B cell (primary cell): ENCODE measurements around the gene CEP120. TPM values are rescaled to one million over a fixed set of nuclear protein-coding genes. Genes with fewer than 3 reads are reported as not detected.
"Not testable (repeated sequence)": the region's sequence is repeated elsewhere in the genome, so short reads cannot be mapped to it uniquely, and the experiment has no call there.

Source experiments
- ATAC-seq: fragments of 200-7000 bp; cut with Tn5 transposase; one replicate; pipeline ENCODE4 v1.10.0; 2021; ENCODE audit warnings: low read depth, mild to moderate bottlenecking, moderate number of reproducible peaks, moderate library complexity
- CTCF ChIA-PET: fragments of 350-600 bp; sonication (Branson Sonifier 250); formaldehyde crosslinking; loops from one replicate; lab custom pipeline; 2021; ENCODE audit warnings: antibody characterized with exemption, inconsistent platforms; lab: Charles Lee
- POLR2A ChIA-PET: fragments of 350-600 bp; sonication (Branson Sonifier 250); formaldehyde crosslinking; loops from one replicate; lab custom pipeline; 2021; ENCODE audit warnings: antibody characterized with exemption; lab: Charles Lee
- DNase-seq: peaks from one replicate; pipeline ENCODE4 v3.0.0; 2013
- H2AFZ ChIP-seq: 2 replicates; pipeline ENCODE4 v1.6.1; 2012; ENCODE audit warnings: mild to moderate bottlenecking, low read depth, low read length; ENCODE audit not compliant: insufficient read depth, poor library complexity, severe bottlenecking
- H3K27ac ChIP-seq, 2 donors: 1 replicate in 1 of 2; 2 replicates in 1 of 2; pipeline ENCODE4 v1.5.1; 2012 to 2013; ENCODE audit warnings: low read length in 2 of 2, mild to moderate bottlenecking in 2 of 2, moderate library complexity in 1 of 2
- H3K27me3 ChIP-seq, 4 experiments: fragments of 200-600 bp in 1 of 4; sonication (generic) in 1 of 4; replicated peaks in 1 of 4; 1 replicate in 2 of 4; 2 replicates in 2 of 4; pipeline versions ENCODE4 v1.6.1 to v1.7.0; 2013 to 2016; ENCODE audit warnings: low read length in 3 of 4, mild to moderate bottlenecking in 2 of 4, mixed read lengths in 1 of 4, moderate library complexity in 1 of 4; ENCODE audit not compliant: insufficient read depth in 4 of 4, control insufficient read depth in 3 of 4; ENCODE audit errors: control extremely low read depth in 1 of 4
- H3K36me3 ChIP-seq, 2 experiments: replicated peaks in 1 of 2; 1 replicate in 1 of 2; 2 replicates in 1 of 2; pipeline versions ENCODE4 v1.6.1 to v1.7.1; 2013; ENCODE audit warnings: low read length in 1 of 2; ENCODE audit not compliant: insufficient read depth in 2 of 2, control insufficient read depth in 1 of 2; ENCODE audit errors: control extremely low read depth in 1 of 2, extremely low read depth in 1 of 2
- H3K4me1 ChIP-seq, 2 donors: fragments of 200-600 bp in 1 of 2; sonication (generic) in 1 of 2; 1 replicate in 1 of 2; 2 replicates in 1 of 2; pipeline versions ENCODE4 v1.5.1 to v1.6.1; 2013 to 2017; ENCODE audit warnings: low read length in 2 of 2; ENCODE audit not compliant: control insufficient read depth in 2 of 2, insufficient read depth in 2 of 2
- H3K4me2 ChIP-seq: replicated peaks from 2 replicates; pipeline ENCODE3; 2012; ENCODE audit warnings: mild to moderate bottlenecking, low read depth, low read length; ENCODE audit not compliant: poor library complexity, severe bottlenecking
- H3K4me3 ChIP-seq, 5 experiments: fragments of 200-600 bp in 1 of 5; sonication (generic) in 1 of 5; 1 replicate in 3 of 5; 2 replicates in 2 of 5; pipeline versions ENCODE4 v1.5.1 to v1.7.0; 2011 to 2016; ENCODE audit warnings: low read length in 4 of 5, mild to moderate bottlenecking in 4 of 5, low read depth in 2 of 5, control low read depth in 1 of 5, moderate library complexity in 1 of 5; ENCODE audit not compliant: insufficient read depth in 1 of 5; ENCODE audit errors: control extremely low read depth in 1 of 5, extremely low read depth in 1 of 5
- H3K79me2 ChIP-seq: fragments of 200-600 bp; sonication (generic); one replicate; pipeline ENCODE4 v1.6.0; 2016; ENCODE audit warnings: low read length; ENCODE audit not compliant: control insufficient read depth, insufficient read depth
- H3K9ac ChIP-seq: fragments of 200-600 bp; sonication (generic); 2 replicates; pipeline ENCODE4 v1.6.1; 2017; ENCODE audit warnings: mild to moderate bottlenecking, low read length, moderate library complexity
- H3K9me3 ChIP-seq, 3 donors: one replicate each; pipeline versions ENCODE4 v1.6.1 to v1.7.1; 2013; ENCODE audit warnings: low read length in 2 of 3; ENCODE audit not compliant: control insufficient read depth in 2 of 3, insufficient read depth in 1 of 3; ENCODE audit errors: control extremely low read depth in 1 of 3
- H4K20me1 ChIP-seq: 2 replicates; pipeline ENCODE4 v1.6.0; 2012; ENCODE audit warnings: mild to moderate bottlenecking, low read length; ENCODE audit not compliant: insufficient read depth, control insufficient read depth, poor library complexity, severe bottlenecking
- H3K27ac Mint-ChIP-seq: one replicate; pipeline ENCODE4 v1.8.0; 2021; ENCODE audit warnings: mixed read lengths
- H3K27me3 Mint-ChIP-seq: one replicate; pipeline ENCODE4 v1.8.0; 2021; ENCODE audit warnings: mixed read lengths
- H3K4me1 Mint-ChIP-seq: one replicate; pipeline ENCODE4 v1.8.0; 2021; ENCODE audit warnings: mixed read lengths
- H3K4me3 Mint-ChIP-seq: one replicate; pipeline ENCODE4 v1.8.0; 2021; ENCODE audit warnings: mixed read lengths
- H3K9me3 Mint-ChIP-seq: one replicate; pipeline ENCODE4 v1.8.0; 2022; ENCODE audit warnings: mixed read lengths; ENCODE audit not compliant: insufficient read depth
- CTCF ChIP-seq: fragments of 200-600 bp; IDR thresholded peaks from one replicate; pipeline ENCODE4 v1.8.0; 2022; ENCODE audit warnings: antibody characterized with exemption, mild to moderate bottlenecking
- EZH2 ChIP-seq: IDR thresholded peaks from 2 replicates; pipeline ENCODE4 v1.6.1; 2012; ENCODE audit warnings: borderline replicate concordance, low read depth, mild to moderate bottlenecking, moderate library complexity, low read length; ENCODE audit not compliant: insufficient read depth, poor library complexity, severe bottlenecking
- WGBS: methylation state at CpG from one replicate; pipeline ENCODE4 v1.1.5; 2013; ENCODE audit warnings: missing lambda C conversion rate; ENCODE audit not compliant: insufficient coverage; 5-methylcytosine and 5-hydroxymethylcytosine counted together
- intact Hi-C: fragments of 100-400 bp; cut with micrococcal nuclease; formaldehyde crosslinking; loops from one replicate; pipeline ENCODE4 v1.10.0; 2022
- polyA plus RNA-seq: library from polyadenylated mRNA; depleted of rRNA; stranded (reverse); fragments of >200 nt; gene quantifications from 2 replicates; pipeline ENCODE4 v1.2.3, GENCODE V29; 2012
- total RNA-seq, 2 donors: library from RNA; stranded (reverse); fragments of 120-200 nt in 1 of 2; gene quantifications; 1 replicate in 1 of 2; 2 replicates in 1 of 2; pipeline versions ENCODE4 v1.2.3 to v1.2.4, GENCODE V29; 2013 to 2022

The CEP120 gene
- total and polyA plus RNA-seq, 2 donors (not counting 1 experiment from before 2014, with no cell fraction given): 15.7 to 89.7 TPM

GRCh38 chr5:123340928-123341327, 82.3 kb downstream of the CEP120 start:
- no peaks in the 10 kb centered on the region for H3K27me3 ChIP-seq
- no peak overlapping the region for H3K27ac ChIP-seq
- intact Hi-C loops: loop anchor here (10.0 kb wide), 1 partner anchor 1146 kb away; no protein-coding TSS in a partner anchor
- H3K79me2 ChIP-seq: no peaks in the 10 kb centered on the region
- H3K9me3 ChIP-seq: no peaks in the 10 kb centered on the region
- DNase-seq (no peak), ATAC-seq (no peak)
- H3K27me3 Mint-ChIP-seq: peaks cover 3% of the 10 kb centered on the region
- TF ChIP-seq EZH2 (no peak), CTCF (no peak)
- H3K27ac Mint-ChIP-seq: no peak overlapping the region
- no peak overlapping the region for H3K4me3 Mint-ChIP-seq
- H3K36me3 ChIP-seq: no peaks in the 10 kb centered on the region
- H3K4me1 Mint-ChIP-seq: peaks cover 1% of the 10 kb centered on the region
- H4K20me1 ChIP-seq: no peaks in the 10 kb centered on the region
- H3K4me2 ChIP-seq: no peak overlapping the region
- H3K4me1 ChIP-seq: no peaks in the 10 kb centered on the region
- H3K9ac ChIP-seq: no peak overlapping the region
- ChIA-PET CTCF (no interaction called here), POLR2A (no interaction called here)
- H3K9me3 Mint-ChIP-seq: no peaks in the 10 kb centered on the region
- 100% methylated on average over 1 of the region's 2 CpGs for WGBS
- H2AFZ ChIP-seq: no peak overlapping the region
- H3K4me3 ChIP-seq: no peak overlapping the region

DNA sequence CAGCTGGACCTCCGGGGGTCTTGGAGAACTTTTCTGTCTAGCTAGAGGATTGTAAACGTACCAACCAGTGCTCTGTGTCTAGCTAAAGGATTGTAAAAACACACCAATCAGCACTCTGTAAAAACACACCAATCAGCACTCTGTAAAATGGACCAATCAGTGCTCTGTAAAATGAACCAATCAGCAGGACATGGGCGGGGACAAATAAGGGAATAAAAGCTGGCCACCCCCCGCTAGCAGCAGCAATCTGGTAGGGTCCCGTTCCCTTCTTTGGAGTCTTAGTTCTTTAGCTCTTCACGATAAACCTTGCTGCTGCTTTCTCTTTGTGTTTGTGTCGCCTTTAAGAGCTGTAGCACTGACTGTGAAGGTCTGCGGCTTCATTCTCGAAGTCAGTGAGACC, 114.8 kb downstream of the CEP120 start:
- WGBS: 86% methylated on average over 3 of the region's 9 CpGs
- not testable (repeated sequence) for H3K4me2 ChIP-seq

More for the DNA sequence above, 114.8 kb downstream of the CEP120 start:
- DNase-seq, H3K27ac ChIP-seq, H3K4me1 Mint-ChIP-seq, H4K20me1 ChIP-seq, H3K79me2 ChIP-seq, H3K4me3 ChIP-seq, H2AFZ ChIP-seq, H3K9me3 ChIP-seq, ATAC-seq, H3K27ac Mint-ChIP-seq, H3K9ac ChIP-seq, CTCF ChIA-PET, H3K36me3 ChIP-seq, intact Hi-C loops, H3K4me3 Mint-ChIP-seq, POLR2A ChIA-PET, H3K27me3 ChIP-seq, H3K9me3 Mint-ChIP-seq, H3K4me1 ChIP-seq: not testable (repeated sequence)
- peaks cover 11% of the 10 kb centered on the region for H3K27me3 Mint-ChIP-seq
